AG04450 (cell line): ENCODE data around the gene B9D1. TPM values are rescaled to one million over a fixed set of nuclear protein-coding genes. Genes with fewer than 3 reads are reported as not detected.

ENCODE experiments used
- CTCF ChIA-PET: fragments of 300-600, 350-600 bp; formaldehyde crosslinking; extraction: SDS; loops from one replicate; lab custom pipeline; 2022; ENCODE audit warnings: antibody characterized with exemption, inconsistent platforms; lab: Charles Lee
- POLR2A ChIA-PET: fragments of 350-600 bp; formaldehyde crosslinking; extraction: SDS; loops from one replicate; lab custom pipeline; 2021; ENCODE audit warnings: antibody characterized with exemption, inconsistent platforms; lab: Yijun Ruan, JAX
- DNase-seq: peaks from one replicate; pipeline ENCODE4 v3.0.0-alpha.2; 2011; ENCODE audit warnings: low read depth, low spot score
- H3K27ac ChIP-seq: one replicate; pipeline ENCODE4 v1.5.1; 2012; ENCODE audit warnings: low read depth, low read length, control low read depth
- H3K27me3 ChIP-seq: one replicate; pipeline ENCODE4 v1.6.0; 2012; ENCODE audit warnings: low read length; ENCODE audit not compliant: control insufficient read depth, insufficient read depth
- H3K4me3 ChIP-seq: 2 replicates; pipeline ENCODE4 v1.5.1; 2011; ENCODE audit warnings: mild to moderate bottlenecking, low read depth, low read length, control low read depth
- H3K9me3 ChIP-seq: 2 replicates; pipeline ENCODE4 v1.5.1; 2012; ENCODE audit warnings: low read length; ENCODE audit not compliant: control insufficient read depth, insufficient read depth
- polyA plus RNA-seq: library from polyadenylated mRNA; depleted of rRNA; stranded (reverse); fragments of >200 nt; gene quantifications from 2 replicates; pipeline ENCODE4 v1.2.3, GENCODE V29; 2011; rRNA removed
- small RNA-seq: library from RNA; depleted of rRNA; stranded (forward); fragments of <200 nt; gene quantifications from one replicate; pipeline ENCODE3, GENCODE V24; 2012; ENCODE audit warnings: low read depth; ENCODE audit not compliant: insufficient read length
- TF ChIP-seq, protein P1 (sequence below): IDR thresholded peaks from 2 replicates; pipeline ENCODE4 v1.5.1; 2011; ENCODE audit warnings: low read depth, low read length, control low read depth, inconsistent platforms

B9D1 gene
- polyA plus RNA-seq, 1 experiment, result 35.2 TPM

DNA sequence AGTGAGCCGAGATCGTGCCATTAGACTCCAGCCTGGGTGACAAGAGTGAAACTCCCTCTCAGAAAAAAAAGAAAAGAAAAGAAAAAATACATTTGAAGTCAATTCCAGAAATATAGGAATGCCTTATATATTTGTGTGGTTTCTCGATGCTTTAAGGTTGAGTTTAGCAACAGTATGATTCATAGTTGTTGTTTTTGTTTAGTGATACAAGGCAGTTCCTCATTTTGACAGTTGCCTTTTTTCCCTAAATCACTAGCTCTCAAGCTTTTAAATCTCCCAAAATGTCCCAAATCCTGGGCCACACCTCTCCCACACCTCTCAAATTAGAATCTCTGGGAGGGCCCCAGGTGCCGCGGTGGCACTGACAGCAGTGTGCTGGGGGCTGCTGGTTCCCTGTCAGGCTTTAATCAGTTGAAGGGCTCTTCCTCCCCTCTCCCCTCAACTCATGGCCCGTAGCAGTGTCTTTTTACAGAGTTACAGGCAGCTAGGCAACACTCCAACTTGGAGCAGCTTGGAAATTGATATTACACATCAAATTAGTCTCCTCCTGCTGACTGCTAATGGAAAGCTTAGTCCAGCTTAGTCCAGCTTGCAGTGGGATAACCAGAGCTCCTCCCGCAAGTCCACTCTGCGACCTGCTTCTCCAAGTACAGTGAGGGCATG, 66.9 kb downstream of the B9D1 start:
- Histone ChIP-seq H3K27ac (no peak overlapping the region), H3K4me3 (no peak overlapping the region), H3K27me3 (no peaks in the 10 kb centered on the region), H3K9me3 (no peaks in the 10 kb centered on the region)
- ChIA-PET CTCF (no interaction called here), POLR2A (no interaction called here)
- TF ChIP-seq, protein P1, sequence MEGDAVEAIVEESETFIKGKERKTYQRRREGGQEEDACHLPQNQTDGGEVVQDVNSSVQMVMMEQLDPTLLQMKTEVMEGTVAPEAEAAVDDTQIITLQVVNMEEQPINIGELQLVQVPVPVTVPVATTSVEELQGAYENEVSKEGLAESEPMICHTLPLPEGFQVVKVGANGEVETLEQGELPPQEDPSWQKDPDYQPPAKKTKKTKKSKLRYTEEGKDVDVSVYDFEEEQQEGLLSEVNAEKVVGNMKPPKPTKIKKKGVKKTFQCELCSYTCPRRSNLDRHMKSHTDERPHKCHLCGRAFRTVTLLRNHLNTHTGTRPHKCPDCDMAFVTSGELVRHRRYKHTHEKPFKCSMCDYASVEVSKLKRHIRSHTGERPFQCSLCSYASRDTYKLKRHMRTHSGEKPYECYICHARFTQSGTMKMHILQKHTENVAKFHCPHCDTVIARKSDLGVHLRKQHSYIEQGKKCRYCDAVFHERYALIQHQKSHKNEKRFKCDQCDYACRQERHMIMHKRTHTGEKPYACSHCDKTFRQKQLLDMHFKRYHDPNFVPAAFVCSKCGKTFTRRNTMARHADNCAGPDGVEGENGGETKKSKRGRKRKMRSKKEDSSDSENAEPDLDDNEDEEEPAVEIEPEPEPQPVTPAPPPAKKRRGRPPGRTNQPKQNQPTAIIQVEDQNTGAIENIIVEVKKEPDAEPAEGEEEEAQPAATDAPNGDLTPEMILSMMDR, result no peak
- no peak for DNase-seq

DNA sequence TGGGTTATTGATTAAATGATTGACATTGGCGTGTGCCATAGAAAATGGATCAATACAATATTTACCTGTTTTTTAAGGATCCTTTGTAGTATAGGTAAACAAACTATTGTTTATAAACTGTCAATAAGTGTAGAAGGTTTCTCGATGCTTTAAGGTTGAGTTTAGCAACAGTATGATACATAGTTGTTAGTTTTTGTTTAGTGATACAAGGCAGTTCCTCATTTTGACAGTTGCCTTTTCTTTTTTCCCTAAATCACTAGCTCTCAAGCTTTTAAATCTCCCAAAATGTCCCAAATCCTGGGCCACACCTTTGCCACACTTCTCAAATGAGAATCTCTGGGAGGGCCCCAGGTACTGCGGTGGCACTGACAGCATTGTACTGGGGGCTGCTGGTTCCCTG, 68.1 kb downstream of the B9D1 start:
- TF ChIP-seq, protein P1, result no peak
- POLR2A ChIA-PET, result interaction anchor here (0.6 to 1.5 kb wide), 2 partner anchors 15 to 17 kb away, joined by 5 read pairs; no protein-coding TSS in a partner anchor
- Histone ChIP-seq H3K9me3 (no peaks in the 10 kb centered on the region), H3K4me3 (no peak overlapping the region), H3K27me3 (no peaks in the 10 kb centered on the region), H3K27ac (no peak overlapping the region)
- CTCF ChIA-PET, result no interaction called here
- DNase-seq, result no peak

Small RNA genes lying within 50 kb of the gene (small RNA-seq; reads per million reads assigned to genes)
- gene MIR1180, result 1.3 reads per million

Other genes starting within 250 kb of the B9D1 start
- not detected in 2 replicates for gene GRAPL, start 235.1 kb downstream of the B9D1 start, polyA plus RNA-seq
- 25.7 and 27.9 TPM in 2 replicates for gene EPN2, start 125.4 kb downstream of the B9D1 start, polyA plus RNA-seq
- gene MAPK7, start 15.8 kb upstream of the B9D1 start, polyA plus RNA-seq, result 6.2 and 11.0 TPM in 2 replicates
- 122 and 230 TPM in 2 replicates for gene MFAP4, start 24.5 kb upstream of the B9D1 start, polyA plus RNA-seq
- gene RNF112, start 48.5 kb upstream of the B9D1 start, polyA plus RNA-seq, result 3.3 and 4.5 TPM in 2 replicates
- gene SLC47A1, start 171.1 kb upstream of the B9D1 start, polyA plus RNA-seq, result 0.06 TPM in 1 of 2 replicates, not detected in the other